GM21529 (cell line): Measurements from ENCODE around the gene ANAPC13.

ENCODE experiments used
- ATAC-seq: cut with Tn5 transposase; IDR thresholded peaks from one replicate; pipeline ENCODE4 v1.9.1; 2021; ENCODE audit not compliant: unreplicated experiment

ANAPC13 gene

DNA sequence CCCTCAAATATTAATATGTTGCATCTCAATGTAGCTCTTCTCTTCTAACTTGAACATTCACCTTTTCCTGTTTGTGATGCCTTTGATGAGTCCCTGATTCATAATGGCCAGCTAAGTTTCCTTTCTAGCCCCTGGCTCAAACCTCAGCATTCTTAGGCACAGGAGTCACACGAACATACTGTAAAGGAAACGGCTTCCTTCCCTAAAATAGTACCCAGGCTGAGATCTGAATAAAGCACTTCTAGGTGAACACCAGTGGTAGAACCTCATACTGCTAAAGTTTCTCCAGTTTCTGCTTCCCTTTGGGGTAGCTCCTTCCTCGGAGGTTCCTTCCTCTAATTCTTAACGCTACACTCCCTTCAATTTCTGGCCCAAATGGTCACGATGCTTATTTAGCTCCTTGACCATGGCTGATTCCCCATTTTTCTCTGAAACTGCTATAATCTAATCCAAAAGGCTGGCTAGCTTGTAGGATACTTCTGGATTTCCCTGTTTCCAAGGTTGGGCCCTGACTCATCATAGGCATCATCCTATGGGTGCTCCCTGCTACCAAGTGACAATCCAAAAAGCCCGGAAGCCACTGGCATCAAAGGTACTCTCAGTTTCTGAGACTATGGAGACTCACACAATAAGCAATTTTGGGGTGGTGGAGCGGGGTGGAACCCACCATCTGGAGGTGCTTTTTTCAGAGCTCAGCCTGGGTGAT, 2.4 kb downstream of the ANAPC13 start:
- ATAC-seq: no peak

DNA sequence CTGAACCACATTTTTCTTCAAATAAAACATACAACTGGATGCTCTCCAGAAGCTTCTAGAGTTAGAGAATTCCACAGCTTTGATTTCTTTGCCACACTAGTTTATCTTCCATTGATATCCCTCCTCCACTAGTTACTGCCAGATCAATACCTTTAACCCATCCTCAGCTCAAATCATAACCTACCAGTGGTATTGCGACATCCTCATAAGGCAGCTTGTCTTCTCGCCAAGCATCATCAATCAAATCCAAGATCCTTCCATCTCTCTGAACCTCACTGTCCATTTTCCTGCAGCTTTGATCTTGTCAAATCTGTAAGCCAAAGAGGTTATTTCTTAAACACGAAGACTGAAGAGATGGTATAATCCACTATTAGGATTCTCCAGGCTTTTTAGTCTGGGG, 3.2 kb downstream of the ANAPC13 start:
- no peak for ATAC-seq

DNA sequence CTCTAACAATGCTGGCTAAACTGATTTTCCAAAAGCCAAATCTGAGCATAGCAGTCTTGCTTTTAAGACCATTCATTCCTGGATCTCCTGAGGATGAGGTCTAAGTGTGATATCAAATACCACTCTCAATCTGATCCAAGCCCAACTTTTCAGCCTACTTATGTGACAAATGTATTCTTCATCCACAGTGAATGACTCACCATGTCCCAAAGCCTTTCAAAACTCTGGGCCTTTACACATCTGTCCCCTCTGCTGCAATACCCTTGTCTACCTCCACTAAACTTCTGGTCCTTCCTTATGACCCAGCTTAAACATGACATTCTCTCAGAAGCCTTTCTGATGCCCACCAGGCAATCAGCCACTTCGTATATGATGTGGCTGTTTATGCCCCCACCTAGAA, 4.6 kb downstream of the ANAPC13 start:
- ATAC-seq: no peak

DNA sequence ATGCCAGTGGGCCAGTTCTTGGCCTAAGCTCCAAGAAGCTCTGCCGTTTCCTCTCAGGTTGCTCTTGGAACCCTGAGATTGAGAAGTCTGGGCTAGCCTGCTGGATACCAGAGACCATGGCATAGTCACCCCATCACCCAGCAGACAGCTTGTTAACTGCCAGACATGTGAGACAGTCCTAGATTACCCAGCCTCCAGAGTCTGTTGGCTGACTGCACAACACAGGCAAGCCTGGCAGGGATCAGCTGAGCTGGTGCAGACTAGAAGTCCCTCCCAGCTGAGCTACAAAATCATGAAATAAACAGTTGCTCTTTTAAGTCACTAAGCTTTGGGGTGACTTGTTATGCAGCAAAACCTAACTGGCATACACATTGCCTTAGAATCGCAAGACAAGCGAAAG, 5.2 kb downstream of the ANAPC13 start:
- no peak for ATAC-seq

DNA sequence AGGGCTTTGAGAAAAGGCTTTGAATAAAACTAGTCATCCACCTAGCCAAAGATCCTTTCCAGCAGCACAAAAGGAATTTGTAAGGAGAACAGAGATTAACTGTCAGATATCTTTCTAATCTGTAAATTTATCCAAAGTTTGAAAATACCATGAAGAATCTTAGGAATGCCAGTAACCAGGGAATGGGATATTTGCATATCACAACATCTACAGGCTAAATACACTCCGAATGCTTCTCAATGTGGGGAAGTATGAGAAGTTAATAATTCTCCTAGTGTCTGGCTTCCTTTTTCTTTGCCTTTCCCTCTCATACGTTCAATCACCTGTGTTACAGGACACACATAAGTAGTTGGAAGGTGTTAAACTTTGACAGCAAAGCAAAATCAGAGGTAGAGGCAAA, 7.8 kb downstream of the ANAPC13 start:
- no peak for ATAC-seq

DNA sequence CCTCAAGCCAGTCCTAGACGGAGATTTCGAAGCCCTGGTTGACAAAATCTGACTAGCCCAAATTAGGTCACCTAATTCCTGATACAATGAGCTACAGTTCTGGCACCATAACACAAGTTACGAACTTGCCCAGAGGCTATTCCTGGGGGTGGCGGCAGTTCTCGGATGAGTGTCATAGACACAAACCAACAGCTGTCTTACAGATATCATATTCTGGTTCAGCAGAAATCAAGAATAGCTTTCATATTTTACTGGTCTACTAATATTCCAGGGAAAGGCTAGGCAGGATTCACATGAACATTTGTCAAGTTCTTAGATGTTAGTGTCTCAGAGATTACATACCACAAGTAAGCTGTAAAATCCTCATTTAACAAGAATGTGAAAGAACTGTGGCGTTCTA, 8.8 kb downstream of the ANAPC13 start:
- no peak for ATAC-seq

DNA sequence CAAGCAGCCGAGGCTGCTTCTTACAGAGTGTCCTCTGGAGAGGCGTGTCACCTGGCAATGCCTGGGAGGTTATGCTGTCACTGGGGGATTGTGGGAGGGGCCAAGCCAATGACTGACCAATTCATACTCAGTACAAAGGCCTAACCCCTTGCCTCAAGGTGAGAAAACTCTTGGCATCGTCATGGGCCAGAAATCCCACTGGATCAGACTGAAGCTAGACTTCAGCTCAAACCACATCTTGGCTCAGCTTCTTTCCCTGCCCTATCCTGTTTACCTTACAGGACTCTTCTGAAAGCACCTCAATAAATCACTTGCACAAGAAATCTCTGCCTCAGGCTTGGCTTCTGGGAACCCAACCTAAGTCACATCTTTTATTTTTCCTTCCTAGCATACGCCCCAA, 9.5 kb downstream of the ANAPC13 start:
- no peak for ATAC-seq

DNA sequence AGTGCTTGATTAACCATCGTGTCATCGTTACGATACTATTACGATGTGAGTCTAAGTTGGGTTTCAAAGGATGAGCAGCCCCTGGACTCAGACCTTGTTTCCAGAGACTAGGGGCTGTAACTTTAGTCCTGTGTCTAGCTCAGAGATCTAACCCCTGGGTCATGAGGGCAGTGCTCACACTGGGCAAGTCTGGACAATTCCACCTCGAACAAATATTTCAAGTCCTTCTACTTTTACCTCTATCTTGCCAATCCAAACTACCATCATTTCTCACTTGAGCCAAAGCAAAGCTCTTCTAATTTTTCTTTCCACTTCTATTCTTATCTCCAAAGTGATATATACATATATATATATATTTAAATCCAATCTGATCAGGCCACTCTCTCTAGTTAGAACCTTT, 10.8 kb downstream of the ANAPC13 start:
- ATAC-seq: no peak

DNA sequence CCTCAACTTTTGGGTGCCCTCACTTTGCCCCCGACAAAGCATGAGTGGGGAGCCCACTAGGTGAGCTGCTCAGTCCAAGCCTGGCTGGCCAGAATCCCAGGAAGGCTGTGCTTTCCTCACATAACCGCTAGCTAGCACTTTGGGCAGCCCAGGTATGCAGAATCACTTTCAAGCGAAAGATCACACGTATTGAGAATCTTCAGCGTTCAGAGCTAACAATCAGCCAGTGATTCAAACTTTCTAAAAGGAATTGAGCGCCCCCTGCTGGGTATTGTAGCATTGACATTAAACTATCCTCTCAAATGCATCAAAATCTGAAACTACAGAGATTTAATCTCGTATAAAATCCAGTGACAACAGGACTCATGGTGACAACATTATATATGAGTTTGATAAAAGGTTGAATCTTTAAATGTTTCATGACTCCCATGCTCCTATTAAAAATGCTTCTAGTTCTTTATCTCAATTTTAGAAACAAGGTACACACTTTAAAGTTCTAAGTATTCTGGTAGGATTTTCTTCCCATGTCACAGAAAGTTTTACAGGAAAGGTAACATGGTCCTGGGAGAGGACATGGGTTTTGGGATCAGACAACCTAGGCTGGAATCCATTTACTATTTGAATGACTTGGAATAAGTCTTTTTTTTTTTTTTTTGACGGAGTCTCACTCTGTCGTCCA, 11.8 kb downstream of the ANAPC13 start:
- no peak for ATAC-seq

DNA sequence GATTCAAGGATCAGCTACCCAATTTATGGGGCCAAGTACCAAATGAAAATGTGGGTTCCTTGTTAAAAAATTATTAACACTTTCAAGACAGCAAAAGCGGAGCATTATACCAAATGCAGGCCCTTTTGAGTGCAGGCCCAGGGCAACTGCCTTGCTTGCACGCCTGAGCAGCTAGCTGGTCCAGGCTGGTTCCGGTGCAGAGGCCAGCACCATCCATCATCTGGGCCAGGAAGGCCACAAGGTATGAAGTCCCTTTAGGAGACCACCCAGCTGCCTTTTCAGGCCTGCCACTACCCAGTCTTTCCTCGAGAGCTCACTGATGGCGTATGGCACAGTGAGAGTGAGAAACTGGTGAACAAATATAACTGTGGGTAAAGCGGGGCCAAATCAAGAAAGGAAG, 13.0 kb downstream of the ANAPC13 start:
- no peak for ATAC-seq

DNA sequence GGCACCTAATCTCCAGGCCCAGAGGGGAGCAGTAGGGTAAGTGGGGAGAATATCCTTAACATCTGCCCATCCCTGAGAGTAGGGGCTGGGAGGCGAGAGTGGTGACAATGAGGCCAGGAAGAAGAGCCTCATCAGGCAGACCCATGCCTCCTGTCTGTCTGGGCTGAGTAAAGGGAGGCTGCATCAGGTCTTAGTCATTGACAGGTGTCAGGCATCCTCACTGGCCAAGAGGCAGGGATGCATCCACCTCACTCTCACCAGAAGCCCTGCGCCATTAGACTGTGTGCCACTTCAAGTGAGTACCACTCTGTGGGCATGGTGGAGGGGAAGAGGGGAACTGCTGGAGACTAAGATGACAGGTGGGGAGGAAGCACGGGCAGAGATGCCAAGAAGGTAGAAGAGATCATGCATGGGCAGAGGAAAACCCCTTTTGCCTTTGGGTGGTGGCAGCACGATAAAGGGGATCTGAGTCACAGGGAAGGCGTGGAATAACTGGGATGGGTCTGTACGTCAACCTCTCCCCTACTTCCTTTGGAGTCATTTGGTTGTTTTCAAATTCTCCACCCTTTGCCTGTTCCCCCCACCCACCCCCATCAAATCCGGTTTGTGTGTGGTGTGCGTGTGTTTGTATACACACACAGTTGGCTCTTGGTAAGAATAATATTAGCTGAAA, 14.1 kb downstream of the ANAPC13 start:
- no peak for ATAC-seq

DNA sequence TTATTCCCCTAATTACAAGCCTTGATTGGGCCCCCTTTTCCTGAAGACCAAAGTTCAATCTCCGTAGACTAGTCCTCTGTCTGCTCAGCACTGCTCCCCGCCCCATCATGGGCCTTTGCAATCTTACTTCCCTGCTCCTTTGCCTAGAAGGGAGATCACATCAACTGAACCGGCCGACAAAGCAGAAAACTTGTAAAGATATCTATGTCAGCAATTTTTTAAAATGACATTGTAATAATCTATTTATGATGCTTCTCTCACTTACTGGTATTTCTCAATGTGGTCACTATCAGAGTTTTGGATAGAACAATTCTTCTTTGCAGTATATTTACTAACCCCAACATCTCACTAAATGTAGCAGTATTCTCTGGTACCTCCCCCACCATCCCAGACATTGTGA, 17.3 kb downstream of the ANAPC13 start:
- no peak for ATAC-seq

DNA sequence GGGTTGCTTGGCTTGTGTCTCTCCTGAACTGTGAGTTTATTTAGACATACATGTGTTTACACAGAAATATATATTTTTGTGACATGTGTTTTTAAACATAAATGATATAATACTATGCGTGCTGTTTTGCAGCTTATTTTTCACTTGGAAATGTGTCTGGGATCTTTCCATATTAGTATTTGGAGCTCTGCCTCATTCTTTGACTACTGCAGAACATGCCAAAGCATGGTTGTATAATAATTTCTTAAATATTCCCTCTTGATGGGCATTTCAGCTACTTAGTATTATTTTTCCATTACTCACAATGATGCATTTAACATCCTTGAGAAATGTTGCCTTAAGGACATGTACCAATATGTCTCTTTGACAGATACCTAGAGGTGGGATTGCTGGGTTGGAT, 19.5 kb downstream of the ANAPC13 start:
- ATAC-seq: no peak

DNA sequence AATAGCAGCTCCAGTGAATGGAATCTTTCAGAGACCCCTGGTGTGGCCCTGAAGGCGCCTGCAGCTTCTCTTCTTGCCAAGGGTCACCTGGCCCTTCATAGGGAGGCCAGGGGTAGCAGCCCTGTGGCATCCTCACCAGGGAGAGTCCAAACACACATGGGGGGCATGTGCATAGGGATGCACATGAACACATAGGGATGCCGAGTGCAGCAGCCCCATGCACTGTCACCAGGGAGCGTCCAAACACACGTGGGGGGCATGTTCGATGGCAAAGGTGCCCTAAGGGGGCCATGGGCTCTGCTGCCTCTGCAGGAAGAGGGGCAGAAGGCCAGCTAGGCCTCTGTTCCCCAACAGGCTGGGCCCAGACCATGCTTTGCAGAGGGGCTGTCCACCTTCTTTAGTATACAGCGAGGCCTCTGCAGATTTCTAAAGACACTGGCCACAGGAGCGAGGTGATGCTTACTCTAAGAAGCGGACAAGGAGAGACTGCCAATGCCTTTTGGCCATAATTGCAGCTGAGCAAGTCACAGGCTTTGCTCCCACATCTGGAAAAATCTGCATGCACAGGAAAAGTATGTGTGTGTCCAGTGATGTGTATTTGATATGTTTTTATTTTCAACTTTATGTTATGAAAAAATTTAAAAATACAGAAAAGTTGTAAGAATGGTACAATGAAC, 21.0 kb downstream of the ANAPC13 start:
- no peak for ATAC-seq

DNA sequence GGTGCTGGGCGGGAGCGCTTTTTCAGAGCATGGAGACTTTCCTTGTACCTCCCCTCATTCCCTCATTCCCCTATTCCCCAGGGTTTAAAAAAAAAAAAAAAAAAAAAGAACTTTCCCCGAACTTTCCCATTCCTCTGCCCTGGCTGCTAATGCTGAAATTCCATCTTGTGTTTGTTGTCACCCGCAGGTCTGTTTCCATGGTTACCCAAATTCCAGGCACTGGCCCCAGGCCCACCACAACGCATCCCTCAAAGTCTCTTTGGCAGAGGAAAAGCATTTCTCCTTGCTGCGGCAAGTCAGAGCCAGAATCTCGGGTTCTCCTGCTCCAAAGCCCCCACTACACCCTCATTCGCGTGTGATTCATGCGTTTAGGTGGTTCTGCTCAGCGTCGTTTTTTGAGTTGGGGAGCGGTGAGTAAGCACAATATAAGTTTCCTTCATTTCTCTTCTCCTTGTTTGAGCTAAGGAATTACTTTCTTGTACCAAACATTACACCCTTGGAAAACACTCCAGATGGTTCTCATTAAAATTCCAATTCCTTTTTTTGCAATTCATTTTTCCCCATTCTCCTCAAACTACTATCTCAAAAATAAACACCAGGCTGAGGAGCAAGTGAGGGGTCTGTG, 21.6 kb downstream of the ANAPC13 start:
- ATAC-seq: no peak

DNA sequence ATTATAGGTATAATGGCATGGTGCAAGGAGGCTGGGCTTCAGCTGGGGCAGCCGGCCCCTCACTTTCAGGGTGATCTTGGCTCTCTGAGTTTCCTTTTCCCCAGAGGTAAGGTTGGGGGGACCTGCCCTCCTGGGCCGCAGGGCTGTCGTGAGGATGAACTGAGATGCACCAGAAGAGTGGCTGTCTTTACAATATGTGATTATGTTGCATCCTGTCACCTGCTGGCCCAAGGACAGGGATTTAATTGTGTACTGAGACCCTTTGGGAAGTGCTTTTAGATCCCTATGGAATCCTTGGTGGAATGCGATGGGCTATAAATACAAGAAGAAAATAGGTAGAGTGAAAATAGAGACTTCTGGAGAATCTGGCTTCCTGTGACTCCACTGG, 22.1 kb downstream of the ANAPC13 start:
- no peak for ATAC-seq

DNA sequence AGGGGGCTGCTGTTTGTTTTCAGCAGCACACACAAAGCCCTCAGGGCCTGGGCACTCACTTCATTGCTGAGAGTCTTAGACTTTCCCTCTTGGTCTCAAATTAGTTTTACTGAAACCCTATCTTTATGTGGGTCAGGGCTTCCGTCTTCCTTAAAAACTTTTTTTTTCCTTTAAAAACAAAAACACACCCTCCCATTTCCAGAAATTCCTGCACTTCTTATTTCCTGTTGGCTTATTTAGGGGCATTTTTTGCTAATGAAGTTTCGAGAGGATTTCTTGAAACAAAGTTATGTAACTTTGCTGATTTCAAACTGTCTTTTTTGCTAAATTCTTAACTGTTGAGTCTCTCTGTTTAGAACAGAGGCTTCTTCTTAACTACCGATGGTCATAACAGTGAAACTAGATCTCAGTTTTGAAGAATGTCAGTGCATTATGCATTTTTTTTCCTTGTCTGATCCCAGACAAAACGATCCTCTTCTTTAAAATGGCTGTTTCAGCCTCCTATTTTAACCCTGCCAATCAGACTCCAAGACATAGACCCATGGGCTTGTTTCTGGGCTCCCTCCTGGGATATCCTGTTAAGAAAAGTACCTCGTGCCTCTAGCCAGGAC, 23.3 kb downstream of the ANAPC13 start:
- ATAC-seq: no peak

DNA sequence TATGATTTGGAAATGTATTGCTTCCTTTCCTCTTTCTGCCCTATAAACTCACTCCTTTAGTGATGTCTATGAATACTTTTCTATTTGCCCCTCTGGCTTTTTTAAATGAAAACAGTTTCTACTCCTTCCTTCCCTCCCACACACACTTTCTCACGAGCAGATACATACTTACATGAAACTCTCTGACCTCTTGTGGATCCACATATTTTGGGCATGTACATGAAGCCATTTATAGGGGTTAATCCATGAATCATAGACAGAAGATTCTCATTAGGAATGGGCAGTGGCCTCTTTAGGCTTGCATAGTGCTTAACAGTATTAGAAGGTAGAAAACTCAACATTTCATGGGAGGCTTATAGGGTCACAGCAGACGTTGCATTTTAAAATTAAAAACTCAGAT, 24.8 kb downstream of the ANAPC13 start:
- ATAC-seq: no peak

DNA sequence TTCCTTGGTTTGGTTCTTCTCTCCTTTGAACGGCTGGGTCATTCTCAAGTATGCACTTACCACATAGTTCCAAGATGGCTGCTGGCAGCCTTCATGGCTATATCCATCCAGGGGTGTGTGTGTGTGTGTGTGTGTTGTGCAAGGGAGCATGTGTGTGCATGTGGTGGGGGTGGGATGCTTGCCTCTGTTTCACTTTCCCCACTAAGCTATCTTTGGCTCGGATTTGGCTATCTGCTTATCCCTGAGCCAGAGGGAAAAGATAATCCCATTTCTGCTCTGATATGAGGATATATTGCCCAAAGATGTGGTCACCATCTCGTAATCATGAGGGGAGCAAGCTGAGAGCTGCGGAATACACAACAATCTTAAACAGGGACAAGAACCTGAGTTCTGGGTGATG, 26.2 kb downstream of the ANAPC13 start:
- no peak for ATAC-seq

DNA sequence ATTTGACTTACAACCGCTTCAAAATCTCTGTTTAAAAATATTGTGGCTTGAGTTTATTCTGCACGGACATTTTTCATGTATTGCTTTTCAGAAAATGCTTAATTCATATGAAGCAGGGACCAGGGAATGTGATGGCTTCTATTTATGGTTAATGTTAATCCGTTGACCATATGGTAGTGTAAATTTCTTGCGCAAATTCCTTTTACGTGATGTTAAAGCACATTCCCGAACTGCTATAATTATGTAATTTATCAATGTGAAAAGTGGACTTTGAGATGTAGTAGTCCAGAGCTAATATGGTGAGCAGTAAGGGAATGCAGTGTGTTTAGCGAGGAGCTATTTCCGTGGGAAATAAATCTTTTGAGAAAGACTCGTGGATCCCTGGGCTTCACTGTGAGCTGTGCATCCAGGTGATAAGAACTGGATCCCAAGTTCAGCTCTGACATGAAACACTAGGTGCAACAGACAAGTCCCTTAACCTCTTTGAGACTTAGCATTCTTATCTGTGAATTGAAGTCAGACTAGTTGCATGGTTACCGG, 27.3 kb downstream of the ANAPC13 start:
- no peak for ATAC-seq
